ENCODE results near the gene CLEC3B.

The CLEC3B gene

DNA sequence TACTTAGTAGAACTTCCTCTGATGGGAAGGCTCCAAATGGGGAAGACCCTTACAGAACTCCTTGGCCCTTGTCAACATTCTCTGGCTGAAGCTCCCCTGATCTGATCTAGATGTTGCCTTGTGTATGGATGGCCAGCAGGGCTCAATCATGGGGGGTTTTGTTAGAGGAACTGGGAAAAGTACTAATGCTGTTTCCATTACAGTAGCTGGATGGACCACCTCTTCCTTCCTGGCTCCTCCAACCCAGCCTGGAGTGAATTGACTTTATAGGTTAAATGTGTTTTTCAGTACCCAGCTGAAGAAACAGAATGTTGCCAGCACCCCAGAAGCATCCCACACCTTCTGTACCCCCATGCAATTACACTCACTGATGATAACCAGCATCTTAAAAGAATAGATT, 22.7 kb upstream of the CLEC3B start:
- DNase-seq: no peak

DNA sequence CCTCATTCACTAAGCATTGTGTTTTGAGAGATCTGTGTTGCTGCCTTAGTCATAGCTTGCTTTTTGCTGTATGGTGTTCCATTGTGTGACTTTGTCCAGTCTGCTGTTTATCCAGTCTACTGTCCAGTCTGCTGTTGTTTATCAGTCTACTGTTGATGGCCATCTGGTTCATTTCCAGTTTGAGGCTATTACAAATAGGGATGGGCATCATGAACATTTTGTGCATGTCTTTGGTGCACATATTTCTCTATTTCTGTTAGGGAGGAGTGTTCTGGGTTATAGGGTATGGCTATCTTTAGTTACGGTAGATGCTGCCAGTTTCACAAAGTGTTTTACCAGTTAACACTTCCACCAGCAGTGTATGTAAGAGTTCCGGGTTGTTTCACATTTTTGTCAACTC, 22.2 kb upstream of the CLEC3B start:
- DNase-seq: no peak

GRCh38 chr3:45007091-45007490, 19.0 kb upstream of the CLEC3B start:
- DNase-seq: no peak

DNA sequence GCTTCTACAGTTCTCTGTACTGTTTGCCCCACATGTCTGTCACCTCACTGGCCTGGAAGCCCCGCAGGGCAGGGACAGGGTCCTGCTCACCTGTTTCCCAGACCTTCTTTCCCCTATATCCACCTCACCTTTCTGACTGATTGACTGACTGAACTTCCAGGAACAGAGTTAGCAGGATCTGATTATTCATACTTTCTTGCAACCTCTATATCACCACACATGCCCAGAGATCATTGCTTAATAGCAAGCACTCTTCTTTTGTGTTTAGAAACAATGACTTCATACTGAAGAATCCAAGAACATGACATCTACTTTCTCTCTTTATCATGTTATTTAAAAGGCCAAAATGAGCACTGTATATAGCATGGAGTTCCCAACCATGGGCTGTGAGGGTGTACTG, 18.0 kb upstream of the CLEC3B start:
- DNase-seq: no peak

- DNase-seq: no peak
Observed at GRCh38 chr3:45009868-45010267, 16.2 kb upstream of the CLEC3B start.

DNA sequence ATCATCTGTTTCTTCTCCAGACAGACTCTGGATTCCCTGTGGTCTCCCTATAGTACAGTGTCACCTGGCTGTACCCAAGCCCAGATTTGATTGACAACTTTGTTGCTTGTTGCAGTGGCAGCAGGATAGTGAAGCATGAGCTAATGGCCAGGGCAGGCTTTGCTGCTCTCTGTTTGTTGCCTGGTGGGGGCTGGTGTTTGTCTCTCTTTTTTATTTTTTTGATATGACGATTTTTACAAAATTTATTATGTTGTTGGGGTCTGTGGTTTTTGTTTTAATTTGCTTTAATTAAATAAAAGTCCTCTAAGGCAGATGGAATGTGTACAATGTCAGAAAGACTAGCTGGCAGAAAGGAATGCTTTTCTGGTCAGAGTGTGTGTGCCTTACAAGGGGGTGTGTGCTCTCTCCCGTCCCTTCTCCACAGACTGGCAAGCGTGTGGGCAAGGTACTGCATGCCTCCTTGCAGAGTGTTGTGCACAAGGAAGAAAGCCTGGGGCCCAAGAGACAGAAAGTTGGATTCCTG, 15.2 kb upstream of the CLEC3B start:
- DNase-seq: no peak

DNA sequence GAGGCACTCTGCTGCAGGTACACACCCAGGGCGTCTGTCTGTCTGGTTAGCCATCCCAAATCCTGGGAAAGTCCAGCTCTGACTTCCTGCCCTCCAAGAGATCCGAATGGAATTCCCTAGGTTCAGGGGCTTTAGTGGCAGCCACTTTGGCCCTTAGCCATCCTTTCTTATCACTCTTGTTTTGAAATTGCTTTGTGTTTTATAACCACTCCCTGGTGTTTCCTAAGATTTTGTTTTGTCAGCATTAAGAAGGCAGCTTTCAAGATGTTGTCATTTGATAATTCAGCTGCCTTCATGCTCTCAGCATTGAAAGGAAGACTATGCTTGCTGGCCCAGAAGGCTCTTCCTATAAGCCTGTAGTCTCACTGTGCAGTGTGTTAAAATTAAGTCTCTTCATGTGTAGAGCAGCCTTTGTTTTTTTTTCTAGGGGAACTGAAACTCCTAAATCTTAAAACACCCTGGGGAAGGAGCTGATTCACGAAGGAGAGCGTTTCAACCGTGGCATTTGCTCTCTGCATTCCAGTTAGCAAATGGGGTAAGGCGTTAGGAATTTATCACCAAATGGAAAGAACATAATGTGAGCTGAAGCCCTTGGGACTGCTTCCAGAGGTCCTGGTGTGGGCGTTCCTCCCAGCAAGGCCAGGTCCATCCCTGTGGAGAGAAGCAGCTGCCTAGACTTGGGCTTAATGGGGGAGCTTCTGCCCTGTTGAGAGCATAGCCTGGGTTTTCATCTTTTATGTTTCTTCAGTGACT, 14.2 kb upstream of the CLEC3B start:
- DNase-seq: no peak

DNA sequence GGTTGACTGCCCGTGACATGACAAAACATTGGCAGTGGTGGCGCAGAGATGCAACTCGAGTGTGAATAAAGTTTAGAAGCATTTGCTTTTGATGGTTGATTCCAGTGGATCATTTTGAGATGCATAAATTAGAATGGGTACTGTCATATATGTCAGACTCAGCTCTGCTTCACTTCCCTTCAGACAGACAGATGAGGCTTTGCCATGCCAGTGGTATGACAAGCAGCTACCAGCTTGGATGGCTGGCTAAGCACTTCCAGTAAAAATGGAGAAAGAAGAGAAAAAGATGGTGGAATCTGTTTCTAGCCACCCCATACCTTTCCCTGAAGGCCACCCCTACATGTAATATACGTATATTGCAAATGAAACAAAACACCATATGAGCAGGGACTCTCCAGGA, 13.5 kb upstream of the CLEC3B start:
- no peak for DNase-seq

GRCh38 chr3:45016916-45017315, 9.2 kb upstream of the CLEC3B start:
- no peak for DNase-seq

DNA sequence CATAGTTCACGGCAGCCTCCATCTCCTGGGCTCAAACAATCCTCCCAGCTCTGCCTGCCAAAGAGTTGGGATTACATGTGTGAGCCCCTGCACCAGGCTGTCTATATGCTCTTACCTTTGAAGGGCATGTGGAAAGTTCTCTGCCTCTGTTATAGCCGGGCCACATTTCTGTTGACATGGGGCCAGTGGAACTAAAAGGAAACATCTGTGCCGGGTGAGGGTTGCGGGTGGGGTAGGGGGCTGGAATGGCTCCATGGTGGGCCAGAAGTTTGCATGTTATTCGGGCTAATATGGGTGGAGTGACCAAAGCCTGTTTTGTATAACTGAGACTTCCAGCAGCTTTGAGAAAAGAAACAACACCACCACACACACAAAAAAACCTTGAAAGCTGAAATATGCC, 8.3 kb upstream of the CLEC3B start:
- DNase-seq: no peak

GRCh38 chr3:45020534-45020933, 5.6 kb upstream of the CLEC3B start:
- DNase-seq: no peak

- no peak for DNase-seq
Observed at GRCh38 chr3:45021524-45022297, 4.4 kb upstream of the CLEC3B start.

DNA sequence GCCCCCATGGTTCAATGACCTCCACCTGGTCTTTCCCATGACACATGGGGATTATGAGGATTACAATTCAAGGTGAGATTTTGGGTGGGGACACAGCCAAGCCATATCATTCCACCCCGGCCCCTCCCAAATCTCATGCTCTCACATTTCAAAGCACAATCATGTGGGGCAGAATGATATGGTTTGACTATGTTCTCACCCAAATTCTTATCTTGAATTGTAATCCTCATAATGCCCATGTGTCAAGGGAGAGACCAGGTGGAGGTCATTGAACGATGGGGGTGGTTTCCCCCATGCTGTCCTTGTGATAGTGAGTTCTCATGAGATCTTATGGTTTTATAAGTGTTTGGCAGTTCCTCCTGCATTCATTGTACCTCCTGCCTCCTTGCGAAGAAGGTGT, 2.4 kb upstream of the CLEC3B start:
- DNase-seq: no peak

GRCh38 chr3:45024542-45025255, 1.4 kb upstream of the CLEC3B start:
- no peak for DNase-seq

DNA sequence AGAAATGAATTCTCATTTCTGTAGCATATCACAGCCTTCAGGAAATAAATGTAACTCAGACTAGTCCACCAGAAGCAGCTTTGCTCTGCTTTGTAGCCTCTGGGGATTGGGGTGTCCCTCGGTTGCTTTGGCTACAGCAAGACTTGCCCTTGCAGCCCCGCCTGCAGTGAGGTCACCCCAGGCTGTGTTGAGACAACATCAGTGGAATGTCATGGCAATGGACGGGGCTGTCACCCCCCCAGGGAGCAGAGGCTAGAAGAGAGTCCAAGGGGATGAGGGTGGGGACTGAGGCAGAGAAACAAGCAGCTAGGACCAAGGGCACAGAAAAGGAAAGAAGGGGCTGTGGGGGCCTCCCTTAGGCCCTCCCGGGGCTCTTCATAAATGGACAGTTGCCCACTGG, 854 bp downstream of the CLEC3B start:
- DNase-seq: peak in 1 of 56 donors; percentile 11

DNA sequence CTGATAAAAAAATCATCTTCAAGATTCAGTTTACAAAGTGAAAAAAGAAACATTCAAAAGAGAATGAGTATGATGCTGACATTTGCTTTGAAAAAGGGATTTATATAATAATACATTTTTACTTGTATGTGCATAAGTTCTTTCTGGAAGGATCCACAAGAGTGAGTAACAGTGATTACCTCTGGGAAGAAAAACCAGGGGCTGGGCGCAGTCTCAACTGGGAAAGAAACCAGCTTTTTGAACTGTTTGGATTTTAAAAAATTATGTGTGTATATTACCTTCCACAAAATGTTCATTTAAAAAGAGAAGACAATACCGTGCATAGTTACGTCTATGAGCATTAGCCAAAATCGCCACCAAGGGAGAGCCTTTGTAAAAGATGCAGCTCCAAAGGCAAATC, 1.3 kb downstream of the CLEC3B start:
- no peak for DNase-seq

DNA sequence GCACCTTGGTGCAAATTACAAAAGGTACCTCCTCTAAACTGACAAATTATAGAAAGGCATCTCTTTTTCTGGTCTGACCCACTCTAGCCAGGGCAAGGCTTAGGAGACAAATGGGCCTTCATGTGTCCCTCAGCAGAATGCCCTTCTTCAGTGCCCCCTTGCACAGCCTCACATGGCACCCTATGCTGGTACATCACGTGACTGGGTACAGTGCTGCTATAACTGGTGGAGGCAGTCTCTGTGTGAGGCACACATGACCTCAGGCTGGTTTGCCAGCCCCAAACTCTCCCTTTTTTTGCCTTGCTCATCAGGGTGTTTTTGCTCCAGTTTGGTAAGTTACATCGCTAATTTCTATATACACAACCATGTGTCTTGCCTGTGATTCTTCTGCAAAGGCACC, 3.1 kb downstream of the CLEC3B start:
- no peak for DNase-seq

- no peak for DNase-seq
Observed at GRCh38 chr3:45029661-45030060, 3.6 kb downstream of the CLEC3B start.

GRCh38 chr3:45031531-45031930, 5.4 kb downstream of the CLEC3B start:
- DNase-seq: no peak

DNA sequence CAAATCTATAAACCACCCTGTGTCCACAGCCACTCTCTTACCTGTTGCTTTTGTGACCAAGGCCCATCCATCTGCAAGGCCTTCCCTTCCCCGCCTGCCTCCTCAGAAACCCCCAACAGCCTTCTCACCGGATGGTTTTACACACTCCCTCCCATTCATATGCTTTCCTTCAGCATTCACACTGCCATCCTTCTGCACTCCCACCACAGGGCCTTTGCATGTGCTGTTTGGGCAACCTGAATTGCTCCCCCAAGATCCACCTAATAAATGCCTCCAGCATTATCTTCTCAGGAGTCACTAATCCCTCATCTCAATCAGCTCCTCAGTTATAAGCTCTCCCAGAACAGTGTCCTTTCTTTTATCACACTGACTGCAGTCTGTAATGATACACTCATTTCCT, 6.0 kb downstream of the CLEC3B start:
- DNase-seq: no peak

DNA sequence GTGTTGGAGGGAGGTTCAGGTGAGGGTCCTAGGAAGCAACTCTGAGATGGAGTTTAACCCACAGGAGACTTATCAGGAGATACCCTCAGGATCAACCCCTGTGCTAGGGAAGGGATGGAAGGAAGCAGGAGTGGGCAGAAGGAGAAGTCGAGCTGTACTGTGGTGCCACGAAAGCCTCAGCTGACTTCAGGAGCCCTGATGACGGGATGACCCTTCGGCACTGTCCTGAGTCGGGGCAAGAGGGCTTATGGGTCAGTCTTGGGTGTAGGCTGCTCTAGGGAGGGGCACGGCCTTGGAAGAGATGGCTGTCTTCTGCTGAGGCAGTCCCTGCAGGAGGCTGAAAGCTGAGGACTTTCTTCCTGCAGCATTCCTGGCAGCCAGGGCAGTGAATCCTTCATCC, 7.7 kb downstream of the CLEC3B start:
- DNase-seq: no peak

- peak in 32 of 56 donors; percentile 6 to 61 (median 33) for DNase-seq
Observed at GRCh38 chr3:45034612-45035252, 8.6 kb downstream of the CLEC3B start.

All from nucleus accumbens (tissue), 56 donors.